Chondrocyte (in vitro differentiated cells): ENCODE results near the gene GPSM1. TPM values are rescaled to one million over a fixed set of nuclear protein-coding genes. Genes with fewer than 3 reads are reported as not detected.

ENCODE experiments used
- DNase-seq: peaks from one replicate; pipeline ENCODE4 v3.0.0; 2021; ENCODE audit warnings: mixed read lengths, low spot score
- H3K27ac Mint-ChIP-seq: one replicate; pipeline ENCODE4 v1.8.0; 2021; ENCODE audit warnings: mild to moderate bottlenecking, moderate library complexity, mixed read lengths; ENCODE audit not compliant: unreplicated experiment
- H3K27me3 Mint-ChIP-seq: 2 replicates; pipeline ENCODE4 v1.8.0; 2021; ENCODE audit warnings: low read depth, mixed read lengths
- H3K36me3 Mint-ChIP-seq: 2 replicates; pipeline ENCODE4 v1.8.0; 2021; ENCODE audit warnings: low read depth, mixed read lengths
- H3K4me1 Mint-ChIP-seq: 2 replicates; pipeline ENCODE4 v1.8.0; 2021; ENCODE audit warnings: low read depth, mild to moderate bottlenecking, mixed read lengths
- H3K4me3 Mint-ChIP-seq: one replicate; pipeline ENCODE4 v1.8.0; 2021; ENCODE audit warnings: mild to moderate bottlenecking, moderate library complexity, mixed read lengths; ENCODE audit not compliant: unreplicated experiment
- H3K9me3 Mint-ChIP-seq: 2 replicates; pipeline ENCODE4 v1.8.0; 2021; ENCODE audit warnings: low read depth, mixed read lengths
- CTCF ChIP-seq: fragments of 200-600 bp; sonication (generic); IDR thresholded peaks from 2 replicates; pipeline ENCODE4 v1.5.0; 2021; ENCODE audit warnings: antibody characterized with exemption, mild to moderate bottlenecking, moderate library complexity
- total RNA-seq: library from RNA; stranded (reverse); gene quantifications from 3 replicates; pipeline ENCODE4 v1.2.1, GENCODE V29; 2021

GPSM1 gene
- total RNA-seq, 1 donor from 2014 or later, result 40.0 TPM

- Mint-ChIP-seq H3K9me3 (no peaks in the 10 kb centered on the region), H3K27ac (no peak overlapping the region)
- no peak for DNase-seq
Observed at GRCh38 chr9:136300016-136300545, 27.3 kb upstream of the GPSM1 start.

GRCh38 chr9:136300866-136301265 is 26.5 kb upstream of the GPSM1 start:
- Mint-ChIP-seq H3K36me3 (peaks cover 1% of the 10 kb centered on the region), H3K4me3 (no peak overlapping the region), H3K27me3 (peaks cover 3% of the 10 kb centered on the region), H3K27ac (no peak overlapping the region), H3K4me1 (peaks cover 5% of the 10 kb centered on the region), H3K9me3 (no peaks in the 10 kb centered on the region)
- DNase-seq, result no peak
- no peak for TF ChIP-seq CTCF

More at GRCh38 chr9:136300016-136300545, 27.3 kb upstream of the GPSM1 start:
- peaks cover 5% of the 10 kb centered on the region for H3K4me1 Mint-ChIP-seq
- peaks cover 3% of the 10 kb centered on the region for H3K27me3 Mint-ChIP-seq
- peaks cover 1% of the 10 kb centered on the region for H3K36me3 Mint-ChIP-seq
- no peak for TF ChIP-seq CTCF
- no peak overlapping the region for H3K4me3 Mint-ChIP-seq

- Mint-ChIP-seq H3K4me1 (peaks cover 5% of the 10 kb centered on the region), H3K27me3 (peaks cover 4% of the 10 kb centered on the region), H3K36me3 (peaks cover 1% of the 10 kb centered on the region), H3K27ac (no peak overlapping the region), H3K9me3 (no peaks in the 10 kb centered on the region), H3K4me3 (no peak overlapping the region)
- TF ChIP-seq CTCF, result no peak
- DNase-seq, result no peak
Observed at GRCh38 chr9:136302527-136302926, 24.8 kb upstream of the GPSM1 start.

- Mint-ChIP-seq H3K4me3 (no peak overlapping the region), H3K36me3 (no peaks in the 10 kb centered on the region), H3K27me3 (peaks cover 3% of the 10 kb centered on the region), H3K4me1 (peaks cover 5% of the 10 kb centered on the region), H3K9me3 (no peaks in the 10 kb centered on the region), H3K27ac (no peak overlapping the region)
- no peak for DNase-seq
- TF ChIP-seq CTCF, result no peak
Observed at GRCh38 chr9:136303066-136303824, 24.1 kb upstream of the GPSM1 start.

- H3K27ac Mint-ChIP-seq, result no peak within 1 kb of the TSS
- no peak for TF ChIP-seq CTCF
Observed at GRCh38 chr9:136303825-136304416, 23.4 kb upstream of the GPSM1 start, which contains the start of gene CCDC187. CCDC187 (minus strand) TSS chr9:136304094; CDS start chr9:136303830, 264 bp downstream.

More at GRCh38 chr9:136303825-136304416, 23.4 kb upstream of the GPSM1 start, which contains the start of gene CCDC187:
- H3K36me3 Mint-ChIP-seq, result no peaks in the 10 kb centered on the region
- DNase-seq, result no peak
- peaks cover 3% of the 10 kb centered on the region for H3K27me3 Mint-ChIP-seq
- peaks cover 5% of the 10 kb centered on the region for H3K4me1 Mint-ChIP-seq
- H3K9me3 Mint-ChIP-seq, result no peaks in the 10 kb centered on the region
- H3K4me3 Mint-ChIP-seq, result no peak within 1 kb of the TSS
